ENCODE results near the gene FAT4.

FAT4 gene

DNA sequence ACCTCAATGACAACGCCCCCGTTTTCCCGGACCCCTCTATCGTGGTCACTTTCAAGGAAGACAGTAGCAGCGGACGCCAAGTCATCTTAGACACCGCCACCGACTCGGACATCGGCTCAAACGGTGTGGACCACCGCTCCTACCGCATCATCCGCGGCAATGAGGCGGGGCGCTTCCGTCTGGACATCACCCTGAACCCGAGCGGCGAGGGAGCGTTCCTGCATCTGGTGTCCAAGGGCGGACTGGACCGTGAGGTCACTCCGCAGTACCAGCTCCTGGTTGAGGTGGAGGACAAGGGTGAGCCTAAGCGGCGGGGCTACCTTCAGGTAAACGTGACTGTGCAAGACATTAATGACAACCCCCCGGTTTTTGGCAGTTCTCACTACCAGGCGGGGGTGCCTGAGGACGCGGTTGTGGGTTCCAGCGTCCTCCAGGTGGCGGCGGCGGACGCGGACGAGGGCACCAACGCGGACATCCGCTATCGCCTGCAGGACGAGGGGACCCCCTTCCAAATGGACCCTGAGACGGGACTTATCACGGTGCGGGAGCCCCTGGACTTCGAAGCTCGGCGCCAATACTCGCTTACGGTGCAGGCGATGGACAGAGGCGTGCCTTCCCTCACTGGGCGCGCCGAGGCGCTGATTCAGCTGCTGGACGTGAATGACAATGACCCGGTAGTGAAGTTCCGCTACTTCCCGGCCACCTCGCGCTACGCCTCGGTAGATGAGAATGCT, 2.2 kb downstream of the FAT4 start:
- peak; percentile 50 for DNase-seq

DNA sequence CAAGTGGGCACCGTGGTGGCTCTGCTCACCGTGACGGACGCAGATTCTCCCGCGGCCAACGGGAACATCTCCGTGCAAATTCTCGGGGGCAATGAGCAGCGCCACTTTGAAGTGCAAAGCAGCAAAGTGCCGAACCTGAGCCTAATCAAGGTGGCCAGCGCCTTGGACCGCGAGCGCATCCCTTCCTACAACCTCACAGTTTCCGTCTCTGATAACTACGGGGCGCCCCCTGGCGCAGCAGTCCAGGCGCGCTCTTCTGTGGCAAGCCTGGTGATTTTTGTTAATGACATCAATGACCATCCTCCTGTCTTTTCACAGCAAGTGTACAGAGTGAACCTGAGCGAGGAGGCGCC, 2.7 kb downstream of the FAT4 start:
- peak; percentile 63 for DNase-seq

DNA sequence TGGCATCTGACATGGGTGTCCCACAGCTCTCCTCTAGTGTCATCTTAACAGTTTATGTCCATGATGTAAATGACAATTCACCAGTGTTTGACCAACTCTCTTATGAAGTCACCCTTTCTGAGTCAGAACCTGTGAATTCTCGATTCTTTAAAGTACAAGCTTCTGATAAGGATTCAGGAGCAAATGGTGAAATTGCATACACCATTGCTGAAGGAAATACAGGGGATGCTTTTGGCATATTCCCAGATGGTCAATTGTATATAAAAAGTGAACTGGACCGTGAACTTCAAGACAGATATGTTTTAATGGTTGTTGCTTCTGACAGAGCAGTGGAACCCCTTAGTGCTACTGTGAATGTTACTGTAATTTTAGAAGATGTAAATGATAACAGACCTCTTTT, 4.6 kb downstream of the FAT4 start:
- no peak for DNase-seq

DNA sequence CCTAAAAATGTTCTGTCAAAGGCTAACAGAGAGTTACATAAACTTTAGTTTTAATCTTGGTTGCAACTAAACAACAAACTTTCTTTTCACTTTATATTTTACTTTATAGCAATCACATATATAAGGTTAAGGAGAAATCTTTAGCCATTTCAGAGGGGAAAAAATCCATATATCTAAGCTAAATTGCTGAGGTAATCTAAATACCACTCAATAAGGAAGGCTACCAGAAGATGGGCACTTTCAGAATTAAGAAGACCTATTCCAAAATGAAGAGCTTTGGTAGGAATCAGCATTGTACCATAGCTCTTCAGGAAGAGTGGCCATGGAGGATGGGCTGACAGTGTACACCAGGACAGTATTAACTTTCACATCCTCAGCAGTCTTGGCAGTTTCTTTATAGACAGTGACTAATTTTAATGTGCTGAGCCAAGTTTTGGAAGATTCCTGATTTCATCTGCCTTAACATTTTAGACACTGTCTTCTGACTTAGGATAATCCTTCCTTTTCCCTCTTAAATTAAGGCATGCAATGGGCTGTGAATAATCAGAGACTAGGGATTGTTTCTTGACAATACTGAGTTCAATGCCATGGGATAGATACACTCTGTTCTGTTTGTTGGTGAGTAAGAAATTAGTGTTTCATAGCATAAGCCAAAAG, 7.1 kb downstream of the FAT4 start:
- DNase-seq, result peak; percentile 28

DNA sequence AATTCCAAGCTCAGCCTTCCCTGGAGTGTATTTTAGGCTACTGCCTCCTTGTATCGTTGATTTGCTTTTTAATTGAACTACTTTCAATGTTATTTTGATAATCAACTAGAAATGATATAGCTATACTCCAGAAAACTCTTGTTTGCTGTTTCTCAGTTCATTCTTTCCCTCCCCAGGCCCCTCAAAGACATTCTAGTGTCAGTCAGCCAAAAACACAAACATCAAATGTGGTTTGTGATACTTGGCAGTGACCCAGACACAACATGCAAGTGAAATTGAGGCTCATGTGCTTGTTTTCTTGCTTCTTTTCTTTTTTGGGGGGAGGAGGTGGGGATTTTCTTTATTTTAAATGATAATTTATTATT, 7.6 kb downstream of the FAT4 start:
- peak; percentile 57 for DNase-seq

DNA sequence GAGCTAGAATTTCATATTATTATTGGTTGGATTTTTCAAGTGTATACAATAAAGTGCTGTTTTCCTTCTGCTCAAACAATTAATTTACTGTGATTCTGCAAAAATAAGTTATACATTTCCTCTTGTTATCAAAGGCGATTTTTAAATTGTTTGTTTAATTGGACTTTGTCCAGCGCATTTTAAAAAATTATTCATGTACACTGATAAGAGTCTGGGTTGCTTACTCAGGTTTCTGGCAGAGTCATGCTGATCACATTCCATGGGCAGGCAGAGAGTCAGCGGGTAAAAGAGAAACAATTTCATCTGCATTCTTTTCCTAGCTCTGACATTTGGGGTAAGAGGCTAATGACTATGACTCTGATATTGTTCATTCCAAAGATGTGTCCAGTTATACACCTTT, 8.9 kb downstream of the FAT4 start:
- no peak for DNase-seq

DNA sequence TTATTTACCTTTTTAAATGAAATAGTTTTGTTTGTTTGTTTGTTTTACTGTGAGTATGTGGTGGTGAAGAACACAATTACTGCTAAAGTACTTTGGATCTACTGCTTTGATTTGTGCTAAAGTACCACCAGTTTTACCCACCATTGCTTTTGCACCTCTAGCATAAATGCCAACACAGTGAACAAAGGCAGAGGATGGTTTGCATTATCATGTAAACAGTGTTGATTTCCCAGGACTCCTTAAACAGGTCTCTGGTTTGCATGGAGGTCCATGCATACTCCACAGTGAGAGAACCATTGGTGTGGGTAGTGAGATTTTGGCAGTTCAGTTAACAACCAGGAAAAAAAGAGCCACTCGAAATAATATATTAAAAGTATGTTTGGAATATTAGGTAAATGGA, 11.0 kb downstream of the FAT4 start:
- no peak for DNase-seq

DNA sequence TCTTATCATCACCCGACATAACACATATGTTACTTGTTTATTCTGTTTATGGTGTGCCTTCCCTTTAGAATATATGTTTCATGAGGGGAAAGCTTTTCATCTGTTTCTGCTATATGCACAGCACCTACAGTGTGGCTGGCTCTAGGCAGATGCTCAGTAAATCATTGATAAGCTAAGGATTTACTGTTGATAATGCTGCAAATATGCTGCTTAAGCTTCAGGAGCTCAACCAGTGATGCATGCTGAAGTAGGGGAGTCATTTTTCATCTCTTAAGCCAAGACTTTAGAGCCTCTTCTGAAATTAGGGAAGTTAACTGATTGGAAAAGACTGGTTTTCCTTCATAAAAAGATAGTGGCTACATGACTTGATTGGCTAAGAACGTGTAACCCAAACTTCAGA, 16.4 kb downstream of the FAT4 start:
- DNase-seq, result no peak

DNA sequence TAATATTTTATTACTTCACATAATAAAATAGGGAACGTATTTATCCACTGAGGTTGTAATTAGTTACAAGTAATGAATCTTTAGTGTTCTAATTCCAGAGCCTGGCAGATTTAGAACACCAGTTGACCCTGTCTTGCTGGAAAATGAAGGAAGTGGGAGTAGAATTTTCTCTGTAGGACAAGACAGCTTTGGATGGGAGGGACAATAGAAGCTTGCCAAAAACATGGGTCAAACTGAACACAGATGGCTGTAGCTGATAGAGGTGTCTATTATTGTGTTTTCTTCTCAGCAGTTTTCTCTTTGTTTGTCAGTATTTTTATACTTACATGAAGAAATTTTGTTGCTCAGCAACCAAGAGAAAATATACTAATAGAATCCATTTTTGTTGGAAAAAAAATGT, 20.2 kb downstream of the FAT4 start:
- DNase-seq, result no peak

DNA sequence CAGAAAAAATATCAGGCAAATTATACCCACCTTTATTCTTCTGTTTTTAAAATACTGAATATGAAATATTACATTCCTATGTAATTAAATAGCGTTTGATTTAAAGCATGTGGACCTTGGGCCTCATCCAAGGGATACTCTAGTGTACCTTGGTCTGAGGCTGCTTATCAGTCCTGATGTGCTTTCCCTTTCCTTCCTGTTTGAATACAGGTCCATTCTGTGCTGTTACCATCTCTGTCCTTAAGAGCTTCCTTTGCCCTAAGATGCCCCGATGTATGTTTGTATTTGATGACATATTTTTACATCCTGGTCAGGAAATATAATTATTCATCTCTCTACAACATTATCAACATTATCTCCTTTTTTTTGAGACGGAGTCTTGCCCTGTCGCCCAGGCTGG, 24.1 kb downstream of the FAT4 start:
- no peak for DNase-seq

DNA sequence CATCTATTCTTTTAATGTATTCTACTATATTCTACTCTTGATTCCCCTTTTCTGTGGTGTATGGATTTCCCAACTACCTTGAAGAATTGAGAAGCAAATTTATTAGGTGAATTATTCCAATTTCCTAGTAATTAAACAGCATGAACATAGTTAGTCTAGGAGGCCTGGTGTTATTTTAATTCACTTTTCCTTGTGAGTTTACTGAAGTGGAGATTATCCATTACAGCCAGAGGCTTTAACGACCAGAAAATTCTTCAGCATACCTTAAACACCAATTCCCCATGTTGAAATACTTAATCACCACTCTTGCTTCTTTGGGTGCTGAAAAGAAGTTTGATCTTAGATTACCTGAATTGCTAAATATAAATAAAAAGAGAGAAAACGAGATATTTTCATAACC, 29.4 kb downstream of the FAT4 start:
- DNase-seq, result no peak

DNA sequence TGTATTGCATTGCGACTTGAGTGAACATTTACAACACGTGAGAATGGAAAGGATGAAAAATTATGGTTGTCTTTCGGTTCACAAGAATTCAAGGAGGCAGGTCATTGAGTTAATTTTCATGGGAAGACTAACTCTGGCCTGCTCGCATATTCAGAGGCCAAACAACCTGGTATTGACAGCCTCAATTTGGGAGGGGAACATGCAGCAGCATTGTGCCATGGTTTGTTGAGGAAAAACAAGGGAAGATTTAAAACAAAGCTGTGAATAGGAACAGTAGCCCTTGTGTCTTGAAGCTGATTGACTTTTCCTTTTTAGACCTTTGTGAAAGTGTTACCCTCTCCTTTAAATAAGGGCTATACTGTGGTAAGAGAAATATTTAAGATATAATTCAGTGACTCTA, 31.9 kb downstream of the FAT4 start:
- DNase-seq, result no peak

DNA sequence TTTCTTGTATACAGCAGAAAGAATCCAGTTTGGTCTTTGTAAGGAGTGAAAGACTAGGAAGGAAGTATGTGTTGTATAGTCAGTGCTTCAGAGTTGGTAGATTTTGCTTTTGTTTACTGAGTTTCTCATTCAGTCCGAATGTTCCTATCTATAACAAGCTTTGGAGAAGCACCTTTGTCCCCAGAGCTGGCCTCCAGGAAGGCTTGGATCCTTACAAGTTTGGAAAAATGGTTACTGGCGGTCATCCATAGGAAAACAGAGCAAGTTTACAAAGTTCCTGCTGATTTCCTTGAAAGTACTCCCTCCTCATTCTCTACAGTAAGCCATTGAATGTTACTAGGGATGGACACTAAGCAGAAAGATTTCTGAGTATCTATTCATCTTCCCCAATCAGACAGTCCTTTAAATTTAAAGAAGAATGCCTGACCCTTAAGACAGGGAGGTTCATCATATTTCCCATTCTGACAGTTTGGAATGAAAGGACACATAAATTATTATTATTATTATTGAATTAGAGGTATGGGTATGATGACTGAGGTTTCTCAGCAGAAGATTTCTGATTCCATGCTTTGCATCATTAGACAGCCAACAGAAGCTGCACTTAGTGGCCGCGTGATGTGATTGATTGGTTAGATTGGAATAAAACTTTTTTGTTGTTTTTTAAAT, 35.8 kb downstream of the FAT4 start:
- no peak for DNase-seq

DNA sequence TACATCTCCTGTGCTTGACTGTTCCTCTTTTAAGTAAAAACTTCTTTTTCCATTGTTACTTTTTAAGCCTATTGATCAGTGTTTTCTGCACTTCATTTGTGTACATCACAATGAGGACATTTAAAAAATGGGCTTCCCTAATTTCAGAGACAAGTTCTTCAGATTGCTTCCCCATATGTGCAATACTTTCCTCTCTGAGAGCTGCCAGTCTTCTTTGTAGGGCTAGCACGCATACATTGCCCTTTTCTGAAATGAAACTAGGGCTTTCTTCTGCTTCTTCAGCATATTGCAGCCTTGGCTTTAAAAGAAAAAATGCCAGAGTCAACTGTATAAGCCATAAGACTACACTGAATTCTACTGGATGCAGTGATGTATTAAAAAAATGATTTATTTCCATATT, 37.8 kb downstream of the FAT4 start:
- no peak for DNase-seq

DNA sequence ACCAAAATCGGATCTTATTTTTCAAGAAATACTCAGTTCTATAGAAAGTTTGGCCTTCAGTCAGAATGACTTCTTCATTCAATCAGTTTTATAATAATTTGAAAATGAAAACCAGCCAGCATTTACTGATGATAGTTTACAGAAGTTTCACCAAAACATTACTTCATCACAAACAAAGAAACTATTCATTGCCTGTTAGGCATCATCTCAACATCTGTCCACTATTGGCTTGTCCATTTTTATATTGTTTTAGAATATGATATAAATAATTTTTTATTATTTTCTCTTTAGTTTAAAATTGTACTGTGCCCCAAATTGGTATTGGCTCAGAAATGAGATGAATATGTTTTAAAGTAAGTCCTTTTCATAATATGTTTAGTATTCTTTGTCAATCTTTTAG, 38.4 kb downstream of the FAT4 start:
- no peak for DNase-seq

DNA sequence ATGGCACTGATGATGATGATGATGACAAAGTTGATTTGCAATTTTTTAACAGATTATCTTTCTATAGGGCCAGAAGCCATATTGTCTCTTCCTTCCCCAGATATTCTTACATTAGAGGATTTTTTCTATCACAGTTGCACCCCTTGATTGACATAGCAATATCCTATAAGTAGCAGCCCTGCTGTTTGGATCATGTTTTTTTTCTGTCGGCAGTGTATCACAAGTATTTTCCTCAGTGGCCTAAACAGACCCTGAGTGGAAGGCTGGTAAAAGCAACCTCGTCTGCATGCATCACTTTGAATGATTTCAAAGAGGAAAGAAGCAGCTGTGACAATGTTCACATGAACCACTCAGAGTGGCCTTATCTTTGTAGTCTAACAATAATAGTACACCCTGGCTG, 41.0 kb downstream of the FAT4 start:
- no peak for DNase-seq

DNA sequence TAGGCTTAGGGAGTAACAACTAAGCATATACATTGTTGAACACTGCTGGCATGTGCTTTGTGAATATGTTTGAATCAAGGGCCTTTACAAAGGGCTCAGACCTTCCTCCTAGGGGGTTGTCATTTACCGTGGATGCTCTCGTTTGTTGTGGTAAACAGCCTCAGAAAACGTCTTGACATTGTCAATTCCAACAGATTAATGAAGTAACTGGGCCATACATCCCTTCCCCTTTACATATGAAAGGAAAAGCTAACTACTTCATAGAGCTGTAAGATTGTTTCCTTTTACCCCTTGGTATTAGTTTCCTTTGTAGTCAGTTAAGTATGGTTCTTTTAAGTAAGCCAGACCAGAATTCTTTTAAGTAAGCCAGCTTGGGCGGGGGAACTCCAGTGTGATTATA, 42.9 kb downstream of the FAT4 start:
- no peak for DNase-seq

DNA sequence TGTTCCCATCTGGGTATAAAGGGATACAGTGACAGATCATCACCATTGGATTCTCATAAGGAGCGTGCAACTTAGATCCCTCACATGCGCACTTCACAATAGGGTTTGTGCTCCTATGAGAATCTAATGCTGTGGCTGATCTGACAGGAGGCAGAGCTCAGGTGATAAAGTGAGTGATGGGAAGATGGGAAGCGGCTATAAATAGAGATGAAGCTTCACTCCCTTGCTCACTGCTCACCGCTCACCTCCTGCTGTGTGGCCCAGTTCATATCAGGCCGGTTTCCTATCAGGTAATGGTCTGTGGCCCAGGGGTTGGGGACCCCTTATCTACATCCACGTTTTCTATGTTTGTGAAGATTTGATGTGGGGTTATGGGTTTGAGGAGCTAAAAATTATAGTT, 43.7 kb downstream of the FAT4 start:
- DNase-seq, result no peak

DNA sequence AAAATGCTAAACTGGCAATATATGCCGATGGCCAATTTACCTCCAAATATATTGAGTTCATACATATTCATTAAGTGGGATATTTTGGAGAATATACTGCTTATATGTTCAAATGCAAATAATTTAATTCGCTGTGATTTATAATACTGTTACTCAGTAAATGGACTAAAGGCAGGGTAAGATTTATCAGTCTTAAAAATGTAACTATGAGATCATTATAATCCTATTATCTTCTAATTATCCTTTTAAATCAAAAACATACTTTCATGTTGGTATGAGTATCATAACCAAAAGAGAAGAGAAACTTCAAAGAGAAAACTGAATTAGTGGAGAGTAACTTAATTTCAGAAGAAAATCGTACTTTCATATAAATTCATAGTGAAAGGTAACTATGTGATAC, 44.6 kb downstream of the FAT4 start:
- no peak for DNase-seq

DNA sequence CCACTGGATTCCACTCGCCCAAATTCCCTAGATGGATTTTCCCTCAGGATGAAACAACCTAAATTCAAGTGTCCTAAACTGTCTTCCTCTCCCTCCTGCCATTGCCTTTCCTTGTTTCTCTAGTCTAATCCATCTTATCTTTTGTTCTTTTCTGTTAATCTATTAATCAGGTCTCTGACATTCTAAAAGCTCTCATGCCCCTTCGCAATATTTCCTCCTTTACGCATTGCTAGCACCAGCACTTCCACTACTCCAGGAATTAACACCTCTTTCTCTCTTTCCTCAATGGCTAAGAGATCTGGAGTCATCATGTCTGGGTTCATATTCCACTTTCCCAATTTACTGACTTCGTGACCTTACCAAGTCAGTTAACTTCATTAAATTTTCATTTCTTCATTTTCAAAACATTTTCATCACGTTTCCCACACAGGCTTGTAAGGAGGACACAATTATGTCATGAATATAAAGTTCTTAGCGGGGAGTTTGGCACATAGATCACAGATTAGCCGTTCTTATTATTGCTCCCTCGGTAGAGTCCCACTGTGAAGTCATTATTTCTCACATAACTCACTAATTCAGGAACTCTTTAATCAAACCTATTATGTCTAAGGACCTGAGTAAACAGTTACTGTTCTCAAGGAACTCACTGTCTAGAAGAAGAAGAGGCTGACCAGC, 45.3 kb downstream of the FAT4 start:
- no peak for DNase-seq

DNA sequence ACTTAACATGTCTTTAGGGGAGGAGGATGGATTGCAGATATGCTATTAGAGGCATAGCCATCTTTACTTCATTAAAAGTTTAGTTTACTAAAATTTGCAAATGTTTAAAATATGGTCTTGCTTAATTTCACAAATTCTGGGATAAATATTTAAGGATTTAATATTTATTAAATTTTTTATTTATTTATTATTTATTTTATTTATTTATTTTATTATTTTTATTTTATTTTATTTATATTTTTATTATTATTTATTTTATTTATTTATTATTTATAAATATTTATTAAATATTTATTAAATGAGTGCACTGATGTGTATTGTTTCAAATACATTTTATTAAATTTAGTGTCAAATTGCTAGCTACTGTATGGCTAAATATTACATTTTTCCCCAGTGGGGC, 46.0 kb downstream of the FAT4 start:
- DNase-seq, result no peak
